Ramos (cell line): ENCODE measurements around the gene ORAI2.
"Not testable (repeated sequence)": the region's sequence is repeated elsewhere in the genome, so short reads cannot be mapped to it uniquely, and the experiment has no call there.

Experiments
- in situ Hi-C: fragments of 300-500 bp; cut with MboI; formaldehyde crosslinking; loops from one replicate; pipeline ENCODE4 v1.14.3; 2022; ENCODE audit warnings: low sequenced_read_pairs; ENCODE audit not compliant: unreplicated experiment

Gene ORAI2

DNA sequence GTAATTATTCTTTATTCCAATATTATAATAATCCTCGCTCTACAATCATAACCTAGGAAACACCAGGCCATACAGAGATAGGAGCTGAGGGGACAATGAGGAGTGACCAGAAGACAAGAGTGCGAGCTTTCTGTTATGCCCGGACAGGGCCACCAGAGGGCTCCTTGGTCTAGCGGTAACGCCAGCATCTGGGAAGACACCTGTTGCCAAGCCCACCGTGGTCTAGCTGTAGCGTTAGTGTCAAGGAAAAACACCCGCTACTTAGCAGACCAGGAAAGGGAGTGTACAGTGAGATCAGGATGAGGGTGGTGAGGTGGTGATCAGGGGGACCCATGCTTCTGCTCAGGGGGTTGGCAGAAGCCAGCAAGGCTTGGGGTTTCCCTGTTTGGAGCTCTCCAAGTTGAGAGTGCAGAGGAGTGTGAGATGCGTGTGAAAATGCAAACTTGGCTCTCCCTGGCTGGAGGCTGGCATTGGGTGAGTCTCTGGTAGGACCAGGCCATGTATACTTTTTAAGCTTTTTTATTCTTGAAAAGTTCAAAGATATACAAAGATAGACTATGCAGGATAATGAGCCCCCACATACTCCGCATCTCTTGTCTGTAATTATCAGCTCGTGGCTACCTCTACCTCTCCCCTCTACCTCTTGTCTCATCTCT, 46.7 kb downstream of the ORAI2 start:
- in situ Hi-C loops: not testable (repeated sequence)

DNA sequence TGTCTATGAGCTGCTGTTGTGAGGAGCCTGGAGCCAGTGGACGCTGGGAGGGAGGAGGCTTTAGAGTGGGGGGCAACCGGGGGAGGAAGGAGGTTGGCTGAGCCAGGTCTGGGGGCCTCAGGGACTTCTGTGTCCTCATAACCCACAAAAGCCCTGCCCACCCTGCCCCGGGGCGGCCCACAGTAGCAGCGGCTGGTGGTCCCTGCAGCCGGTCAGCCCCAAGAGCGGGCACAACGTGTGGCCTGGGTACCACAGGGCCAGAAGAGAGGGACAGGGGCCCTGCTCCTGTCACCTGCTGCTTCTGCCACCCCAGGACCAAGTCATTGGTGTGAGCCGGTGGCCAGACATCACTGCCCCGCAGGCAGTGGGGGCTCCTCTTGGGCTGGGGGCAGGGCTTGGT, 48.6 kb downstream of the ORAI2 start:
- in situ Hi-C loops: not testable (repeated sequence)

GRCh38 chr7:102484317-102484716, 50.9 kb downstream of the ORAI2 start:
- in situ Hi-C loops: not testable (repeated sequence)

DNA sequence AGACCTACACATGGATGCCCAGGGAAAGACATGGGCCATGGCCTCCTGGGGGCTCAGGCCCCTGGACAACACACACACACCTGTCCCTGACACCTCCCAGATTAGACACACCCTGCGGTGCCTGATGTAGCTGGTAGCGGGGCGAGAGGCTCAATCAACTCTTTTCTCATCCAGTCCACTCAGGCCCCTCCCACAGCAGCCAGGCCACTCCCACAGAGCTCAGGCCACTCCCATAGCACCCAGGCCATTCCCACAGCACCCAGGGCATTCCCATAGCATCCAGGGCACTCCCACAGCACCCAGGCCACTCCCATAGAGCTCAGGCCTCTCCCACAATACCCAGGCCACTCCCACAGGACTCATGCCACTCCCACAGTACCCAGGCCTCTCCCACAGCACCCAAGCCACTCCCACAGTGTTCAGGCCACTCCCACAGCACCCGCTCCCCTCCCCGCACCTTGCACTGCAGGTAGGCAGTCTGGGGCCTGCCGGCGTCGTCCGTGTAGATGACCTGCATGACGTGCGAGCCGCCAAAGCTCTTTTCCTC, 57.2 kb downstream of the ORAI2 start:
- in situ Hi-C loops: not testable (repeated sequence)

- in situ Hi-C loops: not testable (repeated sequence)
Measured at GRCh38 chr7:102493220-102493935, 60.0 kb downstream of the ORAI2 start.

DNA sequence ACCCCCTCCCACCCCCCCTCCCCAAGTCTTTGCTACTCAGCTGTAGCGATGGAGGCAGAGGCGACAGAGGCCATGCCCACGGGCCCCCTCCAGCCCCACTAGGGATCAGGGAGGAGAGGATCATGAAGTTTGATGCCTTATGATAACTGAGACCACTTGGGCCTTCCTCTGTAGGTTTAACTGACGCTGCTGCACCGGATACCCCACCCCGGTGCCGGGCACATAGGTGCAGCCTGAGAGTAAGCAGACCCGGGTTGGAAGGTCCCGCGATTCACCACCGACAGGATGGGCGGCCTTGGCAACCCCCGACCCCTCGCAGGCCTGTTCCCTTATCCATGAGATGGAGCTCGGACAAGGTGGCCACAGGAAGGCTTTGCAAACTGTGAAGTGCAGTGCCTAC, 60.7 kb downstream of the ORAI2 start:
- in situ Hi-C loops: not testable (repeated sequence)

- in situ Hi-C loops: not testable (repeated sequence)
Measured at GRCh38 chr7:102494473-102495149, 61.2 kb downstream of the ORAI2 start.

DNA sequence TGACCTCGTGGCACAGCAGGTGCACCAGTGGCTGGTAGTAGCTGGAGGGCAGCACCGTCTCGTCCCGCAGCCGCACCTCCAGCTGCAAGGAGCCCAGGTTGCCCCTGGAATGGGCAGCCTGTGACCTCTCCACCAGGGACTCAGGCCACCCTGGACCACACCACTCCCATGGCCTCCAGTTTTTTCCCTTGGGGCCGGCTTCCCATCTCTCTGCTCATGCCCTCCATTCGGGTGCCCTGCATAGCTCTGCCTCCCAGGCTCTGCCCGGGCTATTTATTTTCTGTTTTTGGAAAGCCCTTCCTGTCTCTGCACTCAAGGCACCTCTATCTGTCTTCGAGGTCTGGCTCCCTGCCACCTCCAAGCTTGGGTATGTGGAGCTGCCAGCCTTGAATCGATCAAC, 63.5 kb downstream of the ORAI2 start:
- in situ Hi-C loops: not testable (repeated sequence)

DNA sequence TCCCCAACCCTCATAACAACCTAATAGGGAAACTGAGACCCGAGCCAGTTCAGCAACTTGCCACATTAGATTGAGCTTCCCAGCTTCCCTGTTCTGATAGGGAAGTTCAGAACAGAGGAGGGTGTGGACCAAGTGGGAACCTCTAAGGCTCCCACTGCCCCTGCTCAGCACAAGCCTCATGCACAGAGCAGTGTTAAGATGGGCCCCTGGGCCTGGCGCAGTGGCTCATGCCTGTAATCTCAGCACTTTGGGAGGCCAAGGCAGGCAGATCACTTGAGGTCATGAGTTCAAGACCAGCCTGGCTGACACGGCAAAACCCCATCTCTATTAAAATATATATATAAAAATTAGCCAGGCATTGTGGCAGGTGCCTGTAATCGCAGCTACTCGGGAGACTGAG, 63.9 kb downstream of the ORAI2 start:
- in situ Hi-C loops: not testable (repeated sequence)

DNA sequence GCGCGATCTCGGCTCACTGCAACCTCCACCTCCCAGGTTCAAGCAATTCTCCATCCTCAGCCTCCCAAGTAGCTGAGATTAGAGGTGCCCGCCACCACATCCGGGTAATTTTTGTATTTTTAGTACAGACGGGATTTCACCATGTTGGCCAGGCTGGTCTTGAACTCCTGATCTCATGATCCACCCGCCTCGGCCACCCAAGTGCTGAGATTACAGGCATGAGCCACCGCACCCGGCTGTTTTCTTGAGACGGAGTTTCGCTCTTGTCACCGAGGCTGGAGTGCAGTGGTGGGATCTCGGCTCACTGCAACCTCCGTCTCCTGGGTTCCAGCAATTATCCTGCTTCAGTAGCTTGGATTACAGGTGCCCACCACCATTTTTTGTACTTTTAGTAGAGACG, 64.9 kb downstream of the ORAI2 start:
- in situ Hi-C loops: not testable (repeated sequence)

DNA sequence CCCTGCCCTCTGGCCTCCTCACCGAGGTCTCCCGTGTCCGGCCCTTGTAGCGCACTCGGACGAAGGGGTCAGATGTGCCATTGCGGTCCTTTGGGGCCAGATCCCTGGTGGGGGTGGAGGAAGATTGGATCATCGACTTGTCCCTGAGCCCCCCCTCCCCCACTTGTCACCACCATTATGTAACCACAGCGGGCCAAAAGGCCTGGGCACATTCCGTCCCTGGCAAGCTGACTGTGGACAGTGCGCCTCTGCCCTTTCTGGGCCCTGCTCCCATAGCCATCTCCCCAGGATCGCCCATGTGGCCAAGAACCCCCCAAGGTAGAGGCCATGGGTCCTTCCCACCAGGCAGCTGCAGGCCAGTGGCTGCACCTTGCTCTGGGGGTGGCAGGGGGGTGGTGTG, 69.8 kb downstream of the ORAI2 start:
- in situ Hi-C loops: not testable (repeated sequence)

- in situ Hi-C loops: not testable (repeated sequence)
Measured at GRCh38 chr7:102505298-102506185, 72.2 kb downstream of the ORAI2 start.
